Transverse colon (tissue), 4 donors: ENCODE results near the gene MYOZ3. TPM values are rescaled to one million over a fixed set of nuclear protein-coding genes. Genes with fewer than 3 reads are reported as not detected.

ENCODE experiments used
- DNase-seq: peaks from one replicate; pipeline ENCODE4 v3.0.0-alpha.2; 2019
- H3K27ac ChIP-seq, 4 donors: fragments of 200-600 bp; sonication (generic); 2 replicates each; pipeline ENCODE4 v1.5.1; 2016 to 2018; ENCODE audit warnings: inconsistent platforms in 4 of 4
- H3K27me3 ChIP-seq: fragments of 200-600 bp; sonication (generic); 2 replicates; pipeline ENCODE4 v1.5.1; 2017; ENCODE audit warnings: inconsistent platforms
- H3K36me3 ChIP-seq, 4 donors: fragments of 200-600 bp; sonication (generic); 2 replicates each; pipeline ENCODE4 v1.5.1; 2017 to 2019; ENCODE audit warnings: inconsistent platforms in 4 of 4
- H3K4me1 ChIP-seq, 4 donors: fragments of 200-600 bp; sonication (generic); 2 replicates each; pipeline ENCODE4 v1.5.1; 2017 to 2020; ENCODE audit warnings: inconsistent platforms in 4 of 4
- H3K4me3 ChIP-seq, 4 donors: fragments of 200-600 bp; sonication (generic); 1 replicate in 1 of 4; 2 replicates in 3 of 4; pipeline versions ENCODE4 v1.5.1 to v1.6.1; 2017 to 2019; ENCODE audit warnings: inconsistent platforms in 4 of 4
- H3K9me3 ChIP-seq, 2 donors: fragments of 200-600 bp; sonication (generic); 2 replicates each; pipeline ENCODE4 v1.5.1; 2017 to 2019; ENCODE audit warnings: inconsistent platforms in 2 of 2
- EP300 ChIP-seq: sonication (generic); formaldehyde crosslinking; IDR thresholded peaks from one replicate; pipeline ENCODE4 v1.6.1; 2017; ENCODE audit warnings: antibody characterized with exemption, low read depth
- POLR2A ChIP-seq: fragments of 450-650 bp; IDR thresholded peaks from one replicate; pipeline ENCODE4 v1.6.1; 2016; ENCODE audit warnings: antibody characterized with exemption, mild to moderate bottlenecking, moderate library complexity
- POLR2AphosphoS5 ChIP-seq, 3 donors: sonication (generic); formaldehyde crosslinking; IDR thresholded peaks; one replicate each; pipeline ENCODE4 v1.6.1; 2016; ENCODE audit warnings: antibody characterized with exemption in 3 of 3
- WGBS, 2 donors: methylation state at CpG; one replicate each; pipeline ENCODE4 v1.1.5; 2018; ENCODE audit warnings: low coverage in 1 of 2; 5-methylcytosine and 5-hydroxymethylcytosine counted together
- in situ Hi-C, 4 donors: fragments of 200-750 bp; cut with MboI; loops; one replicate each; pipeline versions ENCODE4 v1.15.0 to v1.15.1; 2017; ENCODE audit warnings: low sequenced_read_pairs in 3 of 4, low pct_ligation_motif_present in 1 of 4, low pct_unique_long_range_greater_than_20kb in 1 of 4
- intact Hi-C: fragments of 100-400 bp; cut with DNase I; formaldehyde crosslinking; loops from one replicate; pipeline ENCODE4 v1.15.1; 2023; ENCODE audit warnings: low total_unique reads
- total RNA-seq, 4 donors: library from RNA; depleted of rRNA; stranded (reverse); fragments of >200 nt; gene quantifications; one replicate each; pipeline ENCODE4 v1.1.0, GENCODE V29; 2016
- TF ChIP-seq, protein P1 (sequence below), 5 experiments: fragments of 200-600 bp in 3 of 5; fragments of 450-650 bp in 2 of 5; sonication (generic) in 3 of 5; IDR thresholded peaks; 1 replicate in 2 of 5; 2 replicates in 3 of 5; pipeline ENCODE4 v1.5.1; 2016 to 2017; ENCODE audit warnings: antibody characterized with exemption in 5 of 5, inconsistent platforms in 3 of 5, mild to moderate bottlenecking in 2 of 5, moderate library complexity in 1 of 5

Gene MYOZ3
- total RNA-seq, 4 donors from 2014 or later = not detected

DNA sequence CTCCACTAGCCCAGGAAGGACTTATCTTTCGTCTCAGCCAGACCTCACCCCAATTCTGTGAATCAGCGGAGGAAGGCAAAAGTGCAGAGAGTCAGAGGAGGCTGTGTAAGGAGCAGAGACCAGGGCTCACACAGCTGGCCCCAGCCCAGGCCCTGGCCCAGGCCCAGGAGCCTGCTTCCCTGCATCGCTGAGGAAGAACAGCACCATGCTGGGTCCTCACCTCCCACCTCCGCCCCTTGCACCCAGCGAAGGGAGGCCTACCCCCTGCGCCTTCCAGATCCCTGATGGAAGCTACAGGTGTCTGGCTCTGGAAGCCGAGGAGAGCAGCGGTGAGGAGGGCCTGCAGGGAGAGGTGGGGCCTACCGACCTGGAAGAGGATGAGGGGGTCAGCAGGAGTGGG, 42.9 kb upstream of the MYOZ3 start:
- H3K27ac ChIP-seq = peak overlapping the region in 2 of 4 donors; percentile 22 to 50
- intact Hi-C loops (no loop called here), in situ Hi-C loops (no loop called here)
- no peak overlapping the region for H3K4me3 ChIP-seq
- peaks cover 19 to 58% (median 35%) of the 10 kb centered on the region in 4 donors for H3K4me1 ChIP-seq
- no peaks in the 10 kb centered on the region for H3K9me3 ChIP-seq
- no peaks in the 10 kb centered on the region for H3K36me3 ChIP-seq
- 77% methylated on average over 9 of the region's 9 CpGs; no CpG with 5 or more reads in 1 of the 2 donors for WGBS, 2 donors
- no peaks in the 10 kb centered on the region for H3K27me3 ChIP-seq
- no peak for DNase-seq
- TF ChIP-seq, protein P1, sequence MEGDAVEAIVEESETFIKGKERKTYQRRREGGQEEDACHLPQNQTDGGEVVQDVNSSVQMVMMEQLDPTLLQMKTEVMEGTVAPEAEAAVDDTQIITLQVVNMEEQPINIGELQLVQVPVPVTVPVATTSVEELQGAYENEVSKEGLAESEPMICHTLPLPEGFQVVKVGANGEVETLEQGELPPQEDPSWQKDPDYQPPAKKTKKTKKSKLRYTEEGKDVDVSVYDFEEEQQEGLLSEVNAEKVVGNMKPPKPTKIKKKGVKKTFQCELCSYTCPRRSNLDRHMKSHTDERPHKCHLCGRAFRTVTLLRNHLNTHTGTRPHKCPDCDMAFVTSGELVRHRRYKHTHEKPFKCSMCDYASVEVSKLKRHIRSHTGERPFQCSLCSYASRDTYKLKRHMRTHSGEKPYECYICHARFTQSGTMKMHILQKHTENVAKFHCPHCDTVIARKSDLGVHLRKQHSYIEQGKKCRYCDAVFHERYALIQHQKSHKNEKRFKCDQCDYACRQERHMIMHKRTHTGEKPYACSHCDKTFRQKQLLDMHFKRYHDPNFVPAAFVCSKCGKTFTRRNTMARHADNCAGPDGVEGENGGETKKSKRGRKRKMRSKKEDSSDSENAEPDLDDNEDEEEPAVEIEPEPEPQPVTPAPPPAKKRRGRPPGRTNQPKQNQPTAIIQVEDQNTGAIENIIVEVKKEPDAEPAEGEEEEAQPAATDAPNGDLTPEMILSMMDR (IDR thresholded peaks at IDR 0.05) = no peak
- TF ChIP-seq POLR2A = no peak
- TF ChIP-seq POLR2AphosphoS5 (IDR thresholded peaks at IDR 0.05) = no peak
- TF ChIP-seq EP300 = no peak

DNA sequence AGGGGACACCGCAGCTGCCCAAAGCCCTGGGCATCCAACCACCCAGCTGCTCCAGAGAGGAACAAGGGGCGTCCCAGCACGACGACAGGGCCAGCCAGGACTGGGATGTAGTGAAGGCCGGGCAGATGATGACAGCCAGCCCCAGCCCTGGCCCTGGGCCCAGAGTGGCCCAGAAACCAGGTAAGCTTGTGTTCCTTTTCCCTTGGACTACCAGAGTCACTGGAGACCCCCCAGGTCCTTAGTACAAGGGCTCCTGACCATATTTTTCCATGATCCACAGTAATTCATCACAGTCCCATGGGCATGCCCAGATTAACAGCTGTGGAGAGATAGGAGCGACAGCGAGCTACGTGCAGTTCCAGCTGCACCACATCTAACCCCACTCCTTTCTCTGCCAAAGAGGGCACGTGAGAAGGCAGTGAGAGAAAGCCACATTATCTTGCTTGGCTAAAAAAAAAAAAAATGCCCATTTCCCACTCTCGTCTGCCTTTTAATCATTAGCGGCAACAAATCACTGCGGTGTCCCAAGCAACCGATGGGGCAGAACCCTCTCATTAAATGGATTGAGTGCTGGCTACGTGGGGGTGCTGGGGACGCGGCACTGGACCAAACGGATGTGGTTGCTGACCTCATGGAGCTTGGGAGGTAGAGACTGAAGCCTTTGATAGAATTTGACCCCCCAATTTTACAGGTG, 42.3 kb upstream of the MYOZ3 start:
- H3K4me1 ChIP-seq = peaks cover 13 to 52% (median 30%) of the 10 kb centered on the region in 4 donors
- intact Hi-C loops = no loop called here

DNA sequence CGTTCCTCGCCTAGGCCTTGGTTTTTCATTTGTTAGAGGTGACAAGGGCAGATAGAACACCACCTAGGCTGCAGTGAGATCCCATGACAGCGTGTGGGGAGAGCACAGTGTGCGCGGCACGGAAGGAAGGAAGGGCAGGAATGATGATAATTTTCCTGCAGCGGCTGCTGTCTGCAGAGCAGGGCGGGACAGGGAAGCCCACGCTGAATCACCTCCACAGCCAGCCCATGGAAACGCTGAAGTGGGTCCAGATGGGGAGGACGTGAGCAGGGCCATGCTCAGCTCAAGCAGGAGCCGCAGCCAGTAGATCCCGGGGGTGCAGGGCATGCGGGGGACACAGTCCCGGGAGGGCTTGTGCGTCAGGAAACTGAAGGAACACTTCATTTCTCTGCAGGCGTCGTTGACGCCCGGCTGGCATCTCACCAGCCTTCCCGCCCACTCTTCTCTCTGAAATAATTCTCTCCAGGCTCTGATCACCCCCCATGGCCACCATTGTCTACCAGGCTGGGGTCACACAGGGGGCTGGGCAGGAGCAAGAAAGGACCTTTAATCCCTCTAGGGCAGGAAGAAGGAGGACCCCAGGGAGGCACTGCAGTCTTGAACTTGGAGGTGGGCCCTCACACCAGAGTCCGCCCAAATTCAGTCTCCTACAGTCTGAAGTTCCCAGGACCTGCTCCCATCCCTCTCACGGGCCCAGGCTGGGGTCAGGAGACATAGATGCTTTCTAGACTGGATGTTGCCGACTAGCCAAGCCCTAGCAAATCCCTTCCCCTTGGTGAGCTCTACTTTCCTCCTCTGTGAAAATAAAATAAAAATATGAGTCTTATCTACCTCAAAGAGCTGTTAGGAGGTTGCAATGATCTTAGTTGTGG, 41.5 kb upstream of the MYOZ3 start:
- no peak overlapping the region for H3K4me3 ChIP-seq
- intact Hi-C loops (no loop called here), in situ Hi-C loops (no loop called here)
- H3K27me3 ChIP-seq = no peaks in the 10 kb centered on the region
- no peak for DNase-seq
- TF ChIP-seq, protein P1 (IDR thresholded peaks at IDR 0.05) = no peak
- TF ChIP-seq POLR2A (no peak), EP300 (no peak), POLR2AphosphoS5 (IDR thresholded peaks at IDR 0.05) (no peak)
- H3K36me3 ChIP-seq = no peaks in the 10 kb centered on the region
- H3K9me3 ChIP-seq = no peaks in the 10 kb centered on the region
- WGBS, 2 donors = 66 to 76% methylated on average over 7 to 24 of the region's 24 CpGs
- H3K27ac ChIP-seq = peak overlapping the region; percentile 9 to 50 (median 30)
- H3K4me1 ChIP-seq = peaks cover 6 to 48% (median 29%) of the 10 kb centered on the region in 4 donors

More for the DNA sequence above, 42.3 kb upstream of the MYOZ3 start:
- Histone ChIP-seq H3K4me3 (no peak overlapping the region), H3K27ac (peak overlapping the region in 3 of 4 donors; percentile 22 to 50 (median 38)), H3K36me3 (no peaks in the 10 kb centered on the region), H3K27me3 (no peaks in the 10 kb centered on the region), H3K9me3 (no peaks in the 10 kb centered on the region)
- WGBS, 2 donors = 85 to 100% methylated on average over 1 to 17 of the region's 17 CpGs
- in situ Hi-C loops = no loop called here
- DNase-seq = no peak
- TF ChIP-seq POLR2A (no peak), EP300 (no peak), POLR2AphosphoS5 (IDR thresholded peaks at IDR 0.05) (no peak)
- TF ChIP-seq, protein P1 (IDR thresholded peaks at IDR 0.05) = no peak

DNA sequence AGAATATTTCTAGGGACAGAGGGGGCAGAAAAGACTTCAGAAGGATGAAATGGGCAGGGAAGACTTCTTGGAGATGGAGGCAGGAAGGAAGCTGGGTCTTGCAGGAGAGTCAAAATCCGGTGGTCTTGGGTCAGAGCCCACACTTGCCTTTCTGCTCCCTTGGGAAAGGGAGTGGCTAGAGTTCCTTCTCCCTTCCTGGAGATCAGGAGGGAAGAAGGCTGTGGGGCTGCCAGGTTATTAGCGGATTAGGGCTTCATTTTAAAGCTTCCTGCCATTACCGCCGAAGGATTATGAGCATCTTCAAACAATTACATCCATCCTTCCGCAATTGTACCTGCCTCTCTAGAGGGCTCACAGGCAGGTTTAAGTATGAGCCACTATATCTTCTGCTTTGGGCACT, 39.8 kb upstream of the MYOZ3 start:
- DNase-seq = no peak
- peaks cover 0 to 46% (median 25%) of the 10 kb centered on the region in 4 donors for H3K4me1 ChIP-seq
- in situ Hi-C loops = no loop called here
- TF ChIP-seq POLR2A (no peak), POLR2AphosphoS5 (IDR thresholded peaks at IDR 0.05) (no peak), EP300 (no peak)
- TF ChIP-seq, protein P1 (IDR thresholded peaks at IDR 0.05) = no peak
- intact Hi-C loops = no loop called here
- H3K27ac ChIP-seq = no peak overlapping the region
- 78 to 90% methylated on average over 2 to 5 of the region's 5 CpGs for WGBS, 2 donors
- H3K27me3 ChIP-seq = no peaks in the 10 kb centered on the region
- no peak overlapping the region for H3K4me3 ChIP-seq
- no peaks in the 10 kb centered on the region for H3K9me3 ChIP-seq
- H3K36me3 ChIP-seq = no peaks in the 10 kb centered on the region
